Chondrocyte (in vitro differentiated cells): ENCODE data around the gene PARP12. TPM values are rescaled to one million over a fixed set of nuclear protein-coding genes. Genes with fewer than 3 reads are reported as not detected.
A peak's percentile ranks its signal among the peaks of the same experiment; 100 is the strongest.

Experiments
- DNase-seq: peaks from one replicate; pipeline ENCODE4 v3.0.0; 2021; ENCODE audit warnings: mixed read lengths, low spot score
- H3K27ac Mint-ChIP-seq: one replicate; pipeline ENCODE4 v1.8.0; 2021; ENCODE audit warnings: mild to moderate bottlenecking, moderate library complexity, mixed read lengths; ENCODE audit not compliant: unreplicated experiment
- H3K27me3 Mint-ChIP-seq: 2 replicates; pipeline ENCODE4 v1.8.0; 2021; ENCODE audit warnings: low read depth, mixed read lengths
- H3K36me3 Mint-ChIP-seq: 2 replicates; pipeline ENCODE4 v1.8.0; 2021; ENCODE audit warnings: low read depth, mixed read lengths
- H3K4me1 Mint-ChIP-seq: 2 replicates; pipeline ENCODE4 v1.8.0; 2021; ENCODE audit warnings: low read depth, mild to moderate bottlenecking, mixed read lengths
- H3K4me3 Mint-ChIP-seq: one replicate; pipeline ENCODE4 v1.8.0; 2021; ENCODE audit warnings: mild to moderate bottlenecking, moderate library complexity, mixed read lengths; ENCODE audit not compliant: unreplicated experiment
- H3K9me3 Mint-ChIP-seq: 2 replicates; pipeline ENCODE4 v1.8.0; 2021; ENCODE audit warnings: low read depth, mixed read lengths
- total RNA-seq: library from RNA; stranded (reverse); gene quantifications from 3 replicates; pipeline ENCODE4 v1.2.1, GENCODE V29; 2021
- TF ChIP-seq, protein P1 (sequence below): fragments of 200-600 bp; sonication (generic); IDR thresholded peaks from 2 replicates; pipeline ENCODE4 v1.5.0; 2021; ENCODE audit warnings: antibody characterized with exemption, mild to moderate bottlenecking, moderate library complexity

The PARP12 gene
- total RNA-seq, 1 donor from 2014 or later, result 9.8 TPM

DNA sequence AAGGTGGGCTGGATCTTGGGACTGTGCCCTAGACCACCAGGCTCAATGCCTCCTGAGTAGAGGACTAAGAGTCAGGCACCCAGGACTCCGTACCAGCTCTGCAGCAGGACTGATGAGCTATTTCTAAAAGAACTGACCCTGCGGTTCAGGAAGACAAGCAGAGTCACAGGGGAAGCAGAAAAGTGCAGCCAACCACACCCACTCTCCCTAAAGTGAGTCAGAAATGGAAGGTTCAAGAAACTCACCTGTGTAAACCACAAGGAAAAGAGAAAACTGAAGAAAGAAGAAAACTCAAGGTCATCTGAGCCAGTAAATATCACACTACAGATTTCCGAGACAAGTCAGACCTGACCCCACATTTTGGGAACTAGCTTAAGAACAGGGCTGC lies 2.5 kb downstream of the PARP12 start:
- no peak overlapping the region for H3K27ac Mint-ChIP-seq
- H3K9me3 Mint-ChIP-seq, result no peaks in the 10 kb centered on the region
- peaks cover 36% of the 10 kb centered on the region for H3K4me1 Mint-ChIP-seq
- DNase-seq, result no peak
- TF ChIP-seq, protein P1, sequence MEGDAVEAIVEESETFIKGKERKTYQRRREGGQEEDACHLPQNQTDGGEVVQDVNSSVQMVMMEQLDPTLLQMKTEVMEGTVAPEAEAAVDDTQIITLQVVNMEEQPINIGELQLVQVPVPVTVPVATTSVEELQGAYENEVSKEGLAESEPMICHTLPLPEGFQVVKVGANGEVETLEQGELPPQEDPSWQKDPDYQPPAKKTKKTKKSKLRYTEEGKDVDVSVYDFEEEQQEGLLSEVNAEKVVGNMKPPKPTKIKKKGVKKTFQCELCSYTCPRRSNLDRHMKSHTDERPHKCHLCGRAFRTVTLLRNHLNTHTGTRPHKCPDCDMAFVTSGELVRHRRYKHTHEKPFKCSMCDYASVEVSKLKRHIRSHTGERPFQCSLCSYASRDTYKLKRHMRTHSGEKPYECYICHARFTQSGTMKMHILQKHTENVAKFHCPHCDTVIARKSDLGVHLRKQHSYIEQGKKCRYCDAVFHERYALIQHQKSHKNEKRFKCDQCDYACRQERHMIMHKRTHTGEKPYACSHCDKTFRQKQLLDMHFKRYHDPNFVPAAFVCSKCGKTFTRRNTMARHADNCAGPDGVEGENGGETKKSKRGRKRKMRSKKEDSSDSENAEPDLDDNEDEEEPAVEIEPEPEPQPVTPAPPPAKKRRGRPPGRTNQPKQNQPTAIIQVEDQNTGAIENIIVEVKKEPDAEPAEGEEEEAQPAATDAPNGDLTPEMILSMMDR, result no peak
- no peak overlapping the region for H3K4me3 Mint-ChIP-seq
- no peaks in the 10 kb centered on the region for H3K27me3 Mint-ChIP-seq
- no peaks in the 10 kb centered on the region for H3K36me3 Mint-ChIP-seq

DNA sequence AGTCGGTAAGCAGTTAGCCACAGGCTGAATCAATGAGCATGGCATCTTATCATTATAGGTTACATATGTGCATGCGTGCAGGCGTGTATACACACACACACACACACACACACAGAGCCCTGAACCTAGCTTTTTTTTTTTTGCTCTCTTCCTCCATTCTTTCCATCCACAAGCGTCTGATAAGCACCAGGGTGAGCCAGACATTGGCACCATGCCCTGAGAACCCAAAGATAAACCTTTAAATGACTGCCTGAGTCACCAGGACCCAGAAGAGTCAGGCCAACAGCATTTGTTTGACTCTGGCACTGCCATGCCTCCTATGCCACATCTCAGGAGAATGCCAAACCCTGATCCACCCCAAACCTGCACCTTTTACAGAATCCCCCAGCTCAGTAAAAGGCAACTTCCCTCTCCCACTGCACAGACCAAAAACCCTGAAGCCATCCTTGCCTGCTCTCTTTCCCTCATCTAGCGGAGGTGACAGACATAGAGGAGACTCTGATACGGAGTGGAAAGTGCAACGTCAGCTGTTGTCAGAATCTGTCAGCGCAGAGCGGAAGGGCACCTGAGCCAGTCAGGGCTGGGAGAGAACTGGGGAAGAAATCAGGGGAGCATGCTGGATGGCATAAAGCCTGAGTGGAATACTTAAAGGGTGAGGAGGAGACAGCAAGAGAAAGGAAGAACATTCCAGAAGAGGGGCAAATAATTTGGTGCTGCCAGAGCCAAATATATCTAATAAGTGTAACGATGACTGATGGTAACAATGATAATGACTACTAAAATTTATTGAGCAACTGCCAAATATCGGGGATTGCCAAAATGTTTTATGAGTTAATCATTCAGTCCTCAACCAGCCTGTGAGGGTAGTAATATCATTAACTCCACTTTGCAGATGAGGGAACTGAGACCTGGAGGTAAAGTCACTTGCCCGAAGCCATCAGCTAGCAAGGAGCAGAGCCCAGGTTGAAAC lies 3.2 kb downstream of the PARP12 start:
- H3K27me3 Mint-ChIP-seq, result no peaks in the 10 kb centered on the region
- peaks cover 36% of the 10 kb centered on the region for H3K4me1 Mint-ChIP-seq
- no peaks in the 10 kb centered on the region for H3K36me3 Mint-ChIP-seq
- H3K27ac Mint-ChIP-seq, result peak overlapping the region; percentile 62
- H3K4me3 Mint-ChIP-seq, result no peak overlapping the region
- TF ChIP-seq, protein P1, result no peak
- no peaks in the 10 kb centered on the region for H3K9me3 Mint-ChIP-seq
- no peak for DNase-seq

DNA sequence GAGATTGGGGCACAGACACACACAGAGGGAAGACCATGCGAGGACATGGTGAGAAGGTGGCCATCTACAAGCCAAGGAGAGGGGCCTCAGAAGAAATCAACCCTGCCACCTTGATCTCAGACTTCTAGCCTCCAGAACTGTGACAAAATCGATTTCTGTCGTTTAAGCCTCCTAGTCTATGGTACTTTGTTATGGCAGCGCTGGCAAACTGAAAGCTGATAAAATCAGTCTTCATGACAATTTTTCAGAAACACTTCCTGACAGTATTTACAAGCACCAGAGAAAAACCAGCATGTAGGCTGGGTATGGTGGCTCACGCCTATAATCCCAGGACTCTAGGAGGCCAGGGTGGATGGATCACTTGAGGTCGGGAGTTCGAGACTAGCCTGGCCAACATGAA lies 4.2 kb downstream of the PARP12 start:
- no peak overlapping the region for H3K4me3 Mint-ChIP-seq
- H3K27ac Mint-ChIP-seq, result no peak overlapping the region
- H3K36me3 Mint-ChIP-seq, result no peaks in the 10 kb centered on the region
- TF ChIP-seq, protein P1, result no peak
- no peaks in the 10 kb centered on the region for H3K9me3 Mint-ChIP-seq
- DNase-seq, result no peak
- no peaks in the 10 kb centered on the region for H3K27me3 Mint-ChIP-seq
- H3K4me1 Mint-ChIP-seq, result peaks cover 36% of the 10 kb centered on the region

DNA sequence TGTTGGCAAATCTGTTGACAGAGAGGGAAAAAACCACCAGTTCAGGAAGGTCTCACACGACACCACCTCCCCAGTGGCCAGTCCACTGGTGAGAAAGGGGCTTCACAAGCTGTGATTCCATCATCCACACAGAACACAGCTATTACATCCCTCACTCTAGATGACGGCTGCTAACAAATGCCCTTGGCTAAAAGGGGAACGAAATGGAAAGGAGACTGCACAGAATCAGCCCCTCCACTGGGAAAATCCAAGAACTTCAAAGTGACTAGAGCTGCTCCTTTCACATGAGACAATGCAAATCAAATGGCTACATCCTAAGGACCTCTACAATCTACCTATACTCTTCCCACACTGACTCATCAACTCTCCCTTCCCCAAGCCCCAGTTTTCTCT lies 5.6 kb downstream of the PARP12 start:
- DNase-seq, result no peak
- H3K27me3 Mint-ChIP-seq, result no peaks in the 10 kb centered on the region

DNA sequence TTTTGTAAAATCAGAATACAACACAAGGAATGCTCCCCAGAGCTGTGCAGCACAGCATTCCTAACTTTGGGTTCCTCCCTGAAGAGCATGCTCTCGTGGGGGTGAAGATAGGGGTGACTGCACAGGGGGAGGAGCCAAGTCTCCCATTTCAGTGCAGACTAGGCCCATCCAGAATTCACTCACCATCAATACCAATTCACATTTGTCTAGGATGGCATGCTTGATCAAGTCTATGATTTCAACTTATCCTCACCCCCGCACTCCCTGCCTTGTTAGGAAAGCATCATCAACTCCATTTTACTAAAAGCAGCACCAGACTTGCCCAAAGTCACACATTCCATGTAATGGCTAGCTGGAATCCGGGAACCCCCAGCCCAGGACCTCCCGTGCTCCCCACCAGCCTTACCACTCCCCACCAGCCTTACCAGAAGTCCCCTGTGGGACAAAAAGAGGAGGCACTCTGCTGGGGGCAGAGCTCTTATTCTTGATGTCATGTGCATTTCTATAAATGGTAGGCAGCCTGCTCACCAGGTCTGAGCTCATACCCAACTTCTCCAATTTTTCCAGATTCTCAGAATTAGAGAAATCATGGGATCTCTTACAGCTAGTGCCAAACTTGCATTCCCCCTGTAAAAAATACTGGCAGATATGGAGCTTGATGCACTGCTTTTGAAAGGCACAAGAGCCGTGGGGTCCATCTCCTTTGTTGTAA lies 6.2 kb downstream of the PARP12 start:
- Mint-ChIP-seq H3K4me1 (peaks cover 34% of the 10 kb centered on the region), H3K27ac (no peak overlapping the region), H3K9me3 (no peaks in the 10 kb centered on the region), H3K4me3 (no peak overlapping the region), H3K36me3 (peaks cover 2% of the 10 kb centered on the region), H3K27me3 (no peaks in the 10 kb centered on the region)
- DNase-seq, result no peak
- TF ChIP-seq, protein P1, result no peak

More for the DNA sequence above, 5.6 kb downstream of the PARP12 start:
- TF ChIP-seq, protein P1, result no peak
- Mint-ChIP-seq H3K4me1 (peaks cover 36% of the 10 kb centered on the region), H3K9me3 (no peaks in the 10 kb centered on the region), H3K36me3 (peaks cover 2% of the 10 kb centered on the region), H3K4me3 (no peak overlapping the region), H3K27ac (no peak overlapping the region)
